GM21528 (cell line): Measurements from ENCODE around the gene CRYZ.

Experiments
- ATAC-seq: cut with Tn5 transposase; IDR thresholded peaks from one replicate; pipeline ENCODE4 v1.9.1; 2021; ENCODE audit warnings: mild to moderate bottlenecking, moderate library complexity; ENCODE audit not compliant: unreplicated experiment, low FRiP score

CRYZ gene

GRCh38 chr1:74731399-74732052 lies 1.3 kb downstream of the CRYZ start:
- peak; percentile 14 for ATAC-seq

GRCh38 chr1:74729741-74730478 lies 2.9 kb downstream of the CRYZ start:
- ATAC-seq = no peak

- no peak for ATAC-seq
Measured at GRCh38 chr1:74728736-74729135, 4.1 kb downstream of the CRYZ start.

GRCh38 chr1:74726063-74726462 lies 6.8 kb downstream of the CRYZ start:
- no peak for ATAC-seq

- no peak for ATAC-seq
Measured at GRCh38 chr1:74717626-74718025, 15.2 kb downstream of the CRYZ start.

- no peak for ATAC-seq
Measured at GRCh38 chr1:74716822-74717221, 16.0 kb downstream of the CRYZ start.

- ATAC-seq = no peak
Measured at GRCh38 chr1:74715806-74716205, 17.0 kb downstream of the CRYZ start.

GRCh38 chr1:74715236-74715502 lies 17.7 kb downstream of the CRYZ start:
- ATAC-seq = no peak

GRCh38 chr1:74714429-74715235 lies 18.2 kb downstream of the CRYZ start:
- peak; percentile 73 for ATAC-seq

GRCh38 chr1:74713849-74714248 lies 19.0 kb downstream of the CRYZ start:
- ATAC-seq = no peak

- no peak for ATAC-seq
Measured at GRCh38 chr1:74712881-74713280, 20.0 kb downstream of the CRYZ start.

- ATAC-seq = no peak
Measured at GRCh38 chr1:74703386-74704182, 29.3 kb downstream of the CRYZ start.

GRCh38 chr1:74699331-74699730 lies 33.5 kb downstream of the CRYZ start:
- no peak for ATAC-seq

- no peak for ATAC-seq
Measured at GRCh38 chr1:74697832-74698231, 35.0 kb downstream of the CRYZ start.

- ATAC-seq = no peak
Measured at GRCh38 chr1:74693473-74693872, 39.4 kb downstream of the CRYZ start.

GRCh38 chr1:74690909-74691308 lies 41.9 kb downstream of the CRYZ start:
- no peak for ATAC-seq

- ATAC-seq = no peak
Measured at GRCh38 chr1:74690364-74690696, 42.5 kb downstream of the CRYZ start.

GRCh38 chr1:74689621-74690363 lies 43.1 kb downstream of the CRYZ start:
- peak; percentile 77 for ATAC-seq

- ATAC-seq = no peak
Measured at GRCh38 chr1:74686928-74687327, 45.9 kb downstream of the CRYZ start.

- no peak for ATAC-seq
Measured at GRCh38 chr1:74684301-74684700, 48.5 kb downstream of the CRYZ start.
